ENCODE results near the gene SMIM1.
"Not testable (repeated sequence)": the region's sequence is repeated elsewhere in the genome, so short reads cannot be mapped to it uniquely, and the experiment has no call there.

The SMIM1 gene

DNA sequence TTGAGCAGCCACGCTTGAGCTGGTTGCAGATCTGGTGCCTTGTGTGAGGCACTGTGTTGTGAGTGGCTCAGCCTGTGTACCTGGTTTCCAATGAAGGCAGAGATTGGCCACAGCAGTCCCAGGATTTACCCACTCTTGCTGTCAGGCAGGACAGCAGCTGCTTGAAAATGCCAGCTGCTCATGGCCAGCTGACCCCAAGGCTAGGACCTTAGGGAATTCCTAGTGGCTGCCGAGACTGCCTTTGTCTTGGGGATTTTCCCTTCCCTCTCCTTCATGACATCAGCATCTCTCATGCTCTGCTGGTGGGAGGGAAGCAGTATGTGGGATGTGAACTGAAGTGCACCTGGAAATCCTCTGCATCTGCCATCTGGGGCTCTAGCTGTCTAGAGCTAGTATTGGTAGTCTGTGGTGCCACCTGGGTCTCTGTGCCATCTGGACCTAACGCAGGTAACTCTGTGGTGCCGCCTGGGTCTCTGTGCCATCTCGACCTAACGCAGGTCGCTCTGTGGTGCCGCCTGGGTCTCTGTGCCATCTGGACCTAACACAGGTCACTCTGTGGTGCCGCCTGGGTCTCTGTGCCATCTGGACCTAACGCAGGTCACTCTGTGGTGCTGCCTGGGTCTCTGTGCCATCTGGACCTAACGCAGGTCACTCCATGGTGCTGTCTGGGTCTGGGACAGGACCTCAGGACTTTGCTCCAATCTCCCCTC, 27.6 kb downstream of the SMIM1 start:
- Histone ChIP-seq H4K91ac (ENCODE audit: low read depth, low read length, poor library complexity) (no peak overlapping the region), H3K4me2 (ENCODE audit: insufficient read depth, low read length, poor library complexity, severe bottlenecking) (no peak overlapping the region), H3K36me3 (replicated peaks in 1 of 2; ENCODE audit: control insufficient read depth in 2 of 2, insufficient read depth in 2 of 2, low read length in 2 of 2) (no peaks in the 10 kb centered on the region), H3K27ac (replicated peaks; ENCODE audit: low read length) (no peak overlapping the region), H3K18ac (ENCODE audit: low read length) (no peak overlapping the region), H3K14ac (ENCODE audit: low read length) (no peak overlapping the region), H3K9ac (ENCODE audit: low read depth, low read length, poor library complexity) (peak overlapping the region; percentile 51), H4K8ac (ENCODE audit: low read depth, low read length) (no peak overlapping the region), H2AFZ (ENCODE audit: low read length) (no peak overlapping the region), H2BK15ac (ENCODE audit: low read length) (no peak overlapping the region), H3K9me3 (replicated peaks in 1 of 2; ENCODE audit: control insufficient read depth in 2 of 2, insufficient read depth in 1 of 2, low read depth in 1 of 2, low read length in 2 of 2) (peaks cover 0 to 10% of the 10 kb centered on the region in 2 donors), H3K27me3 (ENCODE audit: control insufficient read depth in 3 of 3, insufficient read depth in 3 of 3, low read depth in 1 of 3, low read length in 3 of 3) (no peaks in the 10 kb centered on the region), H3K23ac (ENCODE audit: low read depth, low read length, poor library complexity) (no peak overlapping the region), H2BK120ac (ENCODE audit: low read depth, low read length) (no peak overlapping the region), H3K79me1 (ENCODE audit: low read depth, low read length) (peaks cover 8% of the 10 kb centered on the region), H2BK12ac (ENCODE audit: low read length) (no peak overlapping the region), H3K4me1 (ENCODE audit: control insufficient read depth in 2 of 2, insufficient read depth in 1 of 2, low read depth in 1 of 2, low read length in 2 of 2) (peaks cover 6 to 9% of the 10 kb centered on the region in 2 donors), H2BK5ac (ENCODE audit: low read length) (no peak overlapping the region), H3K4me3 (ENCODE audit: low read length in 2 of 2) (no peak overlapping the region), H2AK5ac (ENCODE audit: low read depth, low read length) (peak overlapping the region; percentile 22), H3K4ac (ENCODE audit: low read length) (no peak overlapping the region)
- DNase-seq (ENCODE audit: low spot score) = no peak
- WGBS, 2 donors (ENCODE audit: extremely low coverage in 2 of 2, insufficient read length in 2 of 2, insufficient replicate concordance in 1 of 2) = no CpG with 5 or more reads among the region's 11 CpGs

GRCh38 chr1:3800795-3801194, 28.2 kb downstream of the SMIM1 start:
- not testable (repeated sequence) for H3K18ac ChIP-seq (ENCODE audit: low read length); H2BK15ac ChIP-seq (ENCODE audit: low read length); H3K14ac ChIP-seq (ENCODE audit: low read length); H2AFZ ChIP-seq (ENCODE audit: low read length); H2BK5ac ChIP-seq (ENCODE audit: low read length); DNase-seq (ENCODE audit: low spot score); H2BK12ac ChIP-seq (ENCODE audit: low read length); H4K91ac ChIP-seq (ENCODE audit: low read depth, low read length, poor library complexity); H3K36me3 ChIP-seq (replicated peaks in 1 of 2; ENCODE audit: control insufficient read depth in 2 of 2, insufficient read depth in 2 of 2, low read length in 2 of 2); H3K4me2 ChIP-seq (ENCODE audit: insufficient read depth, low read length, poor library complexity, severe bottlenecking); H2BK120ac ChIP-seq (ENCODE audit: low read depth, low read length); H3K9me3 ChIP-seq (replicated peaks in 1 of 2; ENCODE audit: control insufficient read depth in 2 of 2, insufficient read depth in 1 of 2, low read depth in 1 of 2, low read length in 2 of 2); H3K4me1 ChIP-seq (ENCODE audit: control insufficient read depth in 2 of 2, insufficient read depth in 1 of 2, low read depth in 1 of 2, low read length in 2 of 2); H3K27ac ChIP-seq (replicated peaks; ENCODE audit: low read length); H3K23ac ChIP-seq (ENCODE audit: low read depth, low read length, poor library complexity); H4K8ac ChIP-seq (ENCODE audit: low read depth, low read length); H3K4me3 ChIP-seq (ENCODE audit: low read length in 2 of 2); H3K4ac ChIP-seq (ENCODE audit: low read length); H3K9ac ChIP-seq (ENCODE audit: low read depth, low read length, poor library complexity); H2AK5ac ChIP-seq (ENCODE audit: low read depth, low read length); H3K79me1 ChIP-seq (ENCODE audit: low read depth, low read length); H3K27me3 ChIP-seq (ENCODE audit: control insufficient read depth in 3 of 3, insufficient read depth in 3 of 3, low read depth in 1 of 3, low read length in 3 of 3)
- no CpG with 5 or more reads among the region's 3 CpGs for WGBS, 2 donors (ENCODE audit: extremely low coverage in 2 of 2, insufficient read length in 2 of 2, insufficient replicate concordance in 1 of 2)

GRCh38 chr1:3803905-3804626, 31.5 kb downstream of the SMIM1 start:
- Histone ChIP-seq H3K23ac (ENCODE audit: low read depth, low read length, poor library complexity) (no peak overlapping the region), H3K4me3 (ENCODE audit: low read length in 2 of 2) (no peak overlapping the region), H3K18ac (ENCODE audit: low read length) (no peak overlapping the region), H4K8ac (ENCODE audit: low read depth, low read length) (no peak overlapping the region), H3K27ac (replicated peaks; ENCODE audit: low read length) (no peak overlapping the region), H3K9ac (ENCODE audit: low read depth, low read length, poor library complexity) (no peak overlapping the region), H3K4ac (ENCODE audit: low read length) (no peak overlapping the region), H3K4me2 (ENCODE audit: insufficient read depth, low read length, poor library complexity, severe bottlenecking) (no peak overlapping the region), H3K4me1 (ENCODE audit: control insufficient read depth in 2 of 2, insufficient read depth in 1 of 2, low read depth in 1 of 2, low read length in 2 of 2) (peaks cover 0 to 2% of the 10 kb centered on the region in 2 donors), H3K79me1 (ENCODE audit: low read depth, low read length) (no peaks in the 10 kb centered on the region), H2AK5ac (ENCODE audit: low read depth, low read length) (no peak overlapping the region), H2AFZ (ENCODE audit: low read length) (peak overlapping the region; percentile 49), H2BK120ac (ENCODE audit: low read depth, low read length) (no peak overlapping the region), H3K9me3 (replicated peaks in 1 of 2; ENCODE audit: control insufficient read depth in 2 of 2, insufficient read depth in 1 of 2, low read depth in 1 of 2, low read length in 2 of 2) (peaks cover 5 to 12% of the 10 kb centered on the region in 2 donors), H3K36me3 (replicated peaks in 1 of 2; ENCODE audit: control insufficient read depth in 2 of 2, insufficient read depth in 2 of 2, low read length in 2 of 2) (no peaks in the 10 kb centered on the region), H4K91ac (ENCODE audit: low read depth, low read length, poor library complexity) (no peak overlapping the region), H2BK15ac (ENCODE audit: low read length) (no peak overlapping the region), H3K14ac (ENCODE audit: low read length) (no peak overlapping the region), H3K27me3 (ENCODE audit: control insufficient read depth in 3 of 3, insufficient read depth in 3 of 3, low read depth in 1 of 3, low read length in 3 of 3) (no peaks in the 10 kb centered on the region), H2BK12ac (ENCODE audit: low read length) (no peak overlapping the region), H2BK5ac (ENCODE audit: low read length) (no peak overlapping the region)
- no peak for DNase-seq (ENCODE audit: low spot score)
- WGBS, 2 donors (ENCODE audit: extremely low coverage in 2 of 2, insufficient read length in 2 of 2, insufficient replicate concordance in 1 of 2) = no CpG with 5 or more reads among the region's 19 CpGs

GRCh38 chr1:3804627-3804944, 32.0 kb downstream of the SMIM1 start:
- not testable (repeated sequence) for H3K79me1 ChIP-seq (ENCODE audit: low read depth, low read length); H2BK15ac ChIP-seq (ENCODE audit: low read length); H3K9ac ChIP-seq (ENCODE audit: low read depth, low read length, poor library complexity); H3K4me2 ChIP-seq (ENCODE audit: insufficient read depth, low read length, poor library complexity, severe bottlenecking); H2AFZ ChIP-seq (ENCODE audit: low read length); H3K4me3 ChIP-seq (ENCODE audit: low read length in 2 of 2); H3K27me3 ChIP-seq (ENCODE audit: control insufficient read depth in 3 of 3, insufficient read depth in 3 of 3, low read depth in 1 of 3, low read length in 3 of 3); H3K27ac ChIP-seq (replicated peaks; ENCODE audit: low read length); H3K4me1 ChIP-seq (ENCODE audit: control insufficient read depth in 2 of 2, insufficient read depth in 1 of 2, low read depth in 1 of 2, low read length in 2 of 2); H3K18ac ChIP-seq (ENCODE audit: low read length); H3K36me3 ChIP-seq (replicated peaks in 1 of 2; ENCODE audit: control insufficient read depth in 2 of 2, insufficient read depth in 2 of 2, low read length in 2 of 2); H3K14ac ChIP-seq (ENCODE audit: low read length); H4K8ac ChIP-seq (ENCODE audit: low read depth, low read length); H3K23ac ChIP-seq (ENCODE audit: low read depth, low read length, poor library complexity); H2AK5ac ChIP-seq (ENCODE audit: low read depth, low read length); H2BK5ac ChIP-seq (ENCODE audit: low read length); H2BK12ac ChIP-seq (ENCODE audit: low read length); H2BK120ac ChIP-seq (ENCODE audit: low read depth, low read length); H3K4ac ChIP-seq (ENCODE audit: low read length); H4K91ac ChIP-seq (ENCODE audit: low read depth, low read length, poor library complexity); DNase-seq (ENCODE audit: low spot score)
- WGBS, 2 donors (ENCODE audit: extremely low coverage in 2 of 2, insufficient read length in 2 of 2, insufficient replicate concordance in 1 of 2) = no CpG with 5 or more reads among the region's 7 CpGs
- peaks cover 5 to 12% of the 10 kb centered on the region in 2 donors for H3K9me3 ChIP-seq (replicated peaks in 1 of 2; ENCODE audit: control insufficient read depth in 2 of 2, insufficient read depth in 1 of 2, low read depth in 1 of 2, low read length in 2 of 2)

Data from neuronal stem cell (in vitro differentiated cells).